K562 treated with DMSO at 1 percent for 12 hours (cell line): ENCODE data around the gene GIT2. TPM values are rescaled to one million over a fixed set of nuclear protein-coding genes. Genes with fewer than 3 reads are reported as not detected.

Experiments
- total RNA-seq: library from RNA; unstranded; fragments of 300-600 nt; gene quantifications from 2 replicates; pipeline ENCODE4 v1.2.3, GENCODE V29; 2022; ENCODE audit not compliant: insufficient read depth

Gene GIT2
- total RNA-seq, result 5.6 and 22.3 TPM in 2 replicates

DNA sequence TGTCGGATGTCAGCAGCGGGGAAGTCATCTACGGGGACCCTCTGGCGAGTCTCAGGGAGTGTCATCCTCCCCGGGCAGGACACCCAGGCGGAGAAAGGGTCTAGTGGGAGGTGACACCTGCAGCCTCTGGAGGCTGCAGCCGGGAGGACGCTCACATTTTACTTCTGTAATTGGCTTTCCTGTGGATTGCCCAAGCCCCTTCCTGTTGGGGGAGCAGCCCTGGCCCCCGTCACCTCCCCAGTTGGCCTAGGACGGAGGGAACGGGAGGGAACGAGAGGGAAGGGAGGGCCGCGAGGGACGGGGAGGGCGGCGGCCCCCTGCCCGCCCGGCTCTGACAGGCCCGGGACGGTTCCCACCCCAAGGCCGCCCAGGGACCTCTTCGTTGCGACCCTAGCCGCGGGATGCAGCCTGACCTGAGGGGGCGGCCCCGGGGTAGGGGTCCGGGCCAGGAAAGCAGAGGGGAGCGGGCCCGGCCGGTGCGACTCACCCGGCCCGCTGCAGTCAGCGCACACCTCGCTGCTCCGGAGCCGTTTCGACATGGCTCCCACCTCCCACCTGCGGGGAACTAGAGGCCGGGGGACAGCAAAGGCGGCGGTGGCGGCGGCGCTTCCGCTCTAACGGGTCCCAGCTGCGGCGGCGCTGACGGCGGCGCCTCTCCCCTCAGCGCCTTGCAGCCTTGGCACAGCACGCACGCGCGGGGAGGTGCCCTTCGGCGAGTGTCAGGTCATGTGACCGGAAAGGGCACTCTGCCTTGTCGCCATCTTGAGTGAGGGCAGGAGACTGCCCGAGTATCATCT lies at the start of gene GIT2:
TSS of gene GIT2 (minus strand) at position 683 of the 797 bp plus-strand sequence. CDS start at position 539, 144 bp downstream.

GRCh38 chr12:109998904-109999648 lies 2.9 kb upstream of the GIT2 start, which contains the start of gene ANKRD13A:
TSS of gene ANKRD13A (plus strand) at chr12:109999430. CDS start at chr12:109999689, 259 bp downstream.

DNA sequence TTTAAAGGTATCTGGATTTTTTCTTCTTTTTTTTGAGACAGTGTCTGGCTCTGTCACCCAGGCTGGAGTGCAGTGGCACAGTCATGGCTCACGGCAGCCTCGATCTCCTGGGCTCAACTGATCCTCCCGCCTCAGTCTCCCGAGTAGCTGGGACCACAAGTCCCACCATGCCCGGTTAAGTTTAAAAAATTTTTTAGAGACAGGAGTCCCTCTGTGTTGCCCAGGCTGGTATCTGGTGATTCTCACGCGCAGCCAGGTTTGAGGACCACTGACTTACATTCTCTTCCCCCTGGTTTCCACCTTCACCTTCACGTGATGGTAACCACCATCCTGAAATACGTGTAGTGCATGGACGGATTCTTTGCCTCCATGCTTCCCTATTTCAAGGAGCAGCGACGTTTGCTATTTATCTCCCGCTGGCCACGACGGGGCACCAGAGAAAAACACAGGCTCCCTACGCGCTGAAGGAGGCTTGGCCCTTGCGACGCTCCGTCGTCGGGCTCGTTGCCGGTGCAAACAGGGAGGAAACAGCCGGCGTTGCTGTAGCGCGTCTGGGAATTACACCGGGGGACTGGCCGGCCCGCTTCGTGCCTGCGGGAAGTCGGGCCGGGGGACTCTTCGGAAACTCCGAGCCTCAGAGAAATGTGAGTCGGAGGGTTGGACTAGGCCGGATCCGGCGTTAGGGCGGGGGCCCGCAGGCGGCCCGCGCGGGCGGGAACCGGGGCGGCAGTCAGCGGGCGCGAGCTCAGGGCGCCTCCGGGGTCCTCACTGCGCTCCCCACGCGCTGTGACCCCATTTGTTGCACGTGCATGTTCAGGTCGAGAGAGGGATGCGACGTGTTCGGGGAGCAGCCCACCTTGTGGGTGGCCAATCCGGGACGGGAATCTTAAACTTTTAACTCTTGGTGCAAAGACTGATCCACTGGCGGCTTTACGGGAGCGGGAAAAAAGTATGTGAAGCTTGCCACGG lies 96.1 kb downstream of the GIT2 start, which contains the start of gene TCHP:
TSS of gene TCHP (plus strand) at position 492 of the 969 bp plus-strand sequence. CDS start 2,753 bp downstream, outside the sequence.

GRCh38 chr12:109880043-109880931 lies 115.9 kb downstream of the GIT2 start, which contains the start of gene GLTP:
TSS of gene GLTP (minus strand) at chr12:109880541. CDS start at chr12:109880374, 167 bp downstream.

Other genes starting within 250 kb of the GIT2 start
- not detected in 2 replicates for gene TRPV4, start 163.0 kb downstream of the GIT2 start, total RNA-seq
- gene GLTP, start 115.8 kb downstream of the GIT2 start, total RNA-seq, result 7.2 and 10.9 TPM in 2 replicates
- gene TCHP, start 96.1 kb downstream of the GIT2 start, total RNA-seq, result 13.5 and 25.5 TPM in 2 replicates
- gene ANKRD13A, start 3.1 kb upstream of the GIT2 start, total RNA-seq, result 26.2 and 86.8 TPM in 2 replicates
- gene C12orf76, start 52.2 kb upstream of the GIT2 start, total RNA-seq, result 14.1 and 28.9 TPM in 2 replicates
- gene IFT81, start 128.0 kb upstream of the GIT2 start, total RNA-seq, result 2.9 and 6.5 TPM in 2 replicates